GM21515 (cell line): ENCODE measurements around the gene NUDT3.
"Not testable (repeated sequence)": the region's sequence is repeated elsewhere in the genome, so short reads cannot be mapped to it uniquely, and the experiment has no call there.

Experiments
- ATAC-seq: cut with Tn5 transposase; IDR thresholded peaks from one replicate; pipeline ENCODE4 v1.9.1; 2021; ENCODE audit not compliant: unreplicated experiment

The NUDT3 gene

GRCh38 chr6:34346175-34347119 lies 46.0 kb downstream of the NUDT3 start:
- no peak for ATAC-seq

- ATAC-seq, result no peak
Observed at GRCh38 chr6:34343806-34344205, 48.7 kb downstream of the NUDT3 start.

GRCh38 chr6:34342247-34342646 lies 50.2 kb downstream of the NUDT3 start:
- no peak for ATAC-seq

- no peak for ATAC-seq
Observed at GRCh38 chr6:34341481-34341971, 50.9 kb downstream of the NUDT3 start.

- ATAC-seq, result no peak
Observed at GRCh38 chr6:34340906-34341480, 51.5 kb downstream of the NUDT3 start.

- no peak for ATAC-seq
Observed at GRCh38 chr6:34340394-34340793, 52.1 kb downstream of the NUDT3 start.

GRCh38 chr6:34339971-34340370 lies 52.5 kb downstream of the NUDT3 start:
- ATAC-seq, result no peak

GRCh38 chr6:34339432-34339831 lies 53.0 kb downstream of the NUDT3 start:
- no peak for ATAC-seq

GRCh38 chr6:34338811-34339210 lies 53.7 kb downstream of the NUDT3 start:
- no peak for ATAC-seq

GRCh38 chr6:34338377-34338776 lies 54.1 kb downstream of the NUDT3 start:
- no peak for ATAC-seq

GRCh38 chr6:34334796-34335416 lies 57.6 kb downstream of the NUDT3 start:
- no peak for ATAC-seq

GRCh38 chr6:34333858-34334257 lies 58.6 kb downstream of the NUDT3 start:
- ATAC-seq, result no peak

- no peak for ATAC-seq
Observed at GRCh38 chr6:34332251-34333198, 59.9 kb downstream of the NUDT3 start.

GRCh38 chr6:34331371-34332050 lies 61.0 kb downstream of the NUDT3 start:
- no peak for ATAC-seq

- ATAC-seq, result not testable (repeated sequence)
Observed at GRCh38 chr6:34329814-34330213, 62.7 kb downstream of the NUDT3 start.

GRCh38 chr6:34328969-34329368 lies 63.5 kb downstream of the NUDT3 start:
- ATAC-seq, result no peak

- ATAC-seq, result not testable (repeated sequence)
Observed at GRCh38 chr6:34327313-34328205, 64.9 kb downstream of the NUDT3 start.

GRCh38 chr6:34325633-34326032 lies 66.8 kb downstream of the NUDT3 start:
- ATAC-seq, result no peak
